H1 (cell line): ENCODE data around the gene PLBD2. TPM values are rescaled to one million over a fixed set of nuclear protein-coding genes. Genes with fewer than 3 reads are reported as not detected.

Experiments used
- CTCF ChIA-PET: fragments of 300-600 bp; sonication (Branson Sonifier 250); formaldehyde crosslinking; loops from one replicate; lab custom pipeline; 2021; ENCODE audit not compliant: partially characterized antibody; lab: Charles Lee
- POLR2A ChIA-PET: fragments of 300-600 bp; sonication (Branson Sonifier 250); formaldehyde crosslinking; loops from one replicate; lab custom pipeline; 2021; ENCODE audit warnings: inconsistent platforms; ENCODE audit not compliant: partially characterized antibody; lab: Charles Lee
- DNase-seq, 2 experiments: peaks; one replicate each; pipeline versions ENCODE4 v3.0.0 to v3.0.0-alpha.2; 2010 to 2022; ENCODE audit warnings: low spot score in 2 of 2, low read depth in 1 of 2, mixed read lengths in 1 of 2
- FAIRE-seq: peaks from 2 replicates; lab custom pipeline; 2011; peaks lifted over from hg19 to GRCh38; lab: Jason Lieb, UNC
- H2AFZ ChIP-seq: 2 replicates; pipeline ENCODE4 v1.8.1; 2012; ENCODE audit warnings: low read length, inconsistent platforms
- H2AK5ac ChIP-seq: 2 replicates; pipeline ENCODE4 v1.6.1; 2013; ENCODE audit warnings: low read depth, low read length
- H2BK120ac ChIP-seq: replicated peaks from 2 replicates; pipeline ENCODE3; 2013; ENCODE audit warnings: low read depth, low read length, inconsistent platforms
- H2BK12ac ChIP-seq: 2 replicates; pipeline ENCODE4 v1.6.1; 2013; ENCODE audit warnings: low read depth, low read length
- H2BK15ac ChIP-seq: 2 replicates; pipeline ENCODE4 v1.6.1; 2013; ENCODE audit warnings: low read length
- H2BK20ac ChIP-seq: 2 replicates; pipeline ENCODE4 v1.6.1; 2013; ENCODE audit warnings: low read length
- H2BK5ac ChIP-seq: 2 replicates; pipeline ENCODE4 v1.6.1; 2013; ENCODE audit warnings: low read depth, low read length
- H3K14ac ChIP-seq: 2 replicates; pipeline ENCODE4 v1.6.1; 2013; ENCODE audit warnings: inconsistent platforms; ENCODE audit not compliant: insufficient read length
- H3K18ac ChIP-seq: 2 replicates; pipeline ENCODE4 v1.6.1; 2013; ENCODE audit warnings: low read length; ENCODE audit errors: extremely low read depth
- H3K23ac ChIP-seq: 2 replicates; pipeline ENCODE4 v1.6.1; 2013; ENCODE audit warnings: inconsistent platforms; ENCODE audit not compliant: insufficient read length
- H3K23me2 ChIP-seq: 2 replicates; pipeline ENCODE4 v1.6.1; 2013; ENCODE audit warnings: low read depth, low read length
- H3K27ac ChIP-seq: 2 replicates; pipeline ENCODE4 v1.6.1; 2011; ENCODE audit warnings: low read depth, low read length, inconsistent platforms
- H3K27me3 ChIP-seq, 4 experiments: replicated peaks in 1 of 4; 1 replicate in 1 of 4; 2 replicates in 3 of 4; pipeline versions ENCODE4 v1.6.1 to v1.8.1; 2011 to 2013; ENCODE audit warnings: low read length in 3 of 4, mild to moderate bottlenecking in 3 of 4, inconsistent platforms in 2 of 4, mixed read lengths in 2 of 4, moderate library complexity in 1 of 4; ENCODE audit not compliant: control insufficient read depth in 3 of 4, insufficient read depth in 3 of 4; ENCODE audit errors: extremely low read depth in 1 of 4
- H3K36me3 ChIP-seq, 4 experiments: 2 replicates each; pipeline versions ENCODE4 v1.6.1 to v1.8.1; 2011 to 2013; ENCODE audit warnings: mild to moderate bottlenecking in 4 of 4, low read length in 3 of 4, moderate library complexity in 2 of 4, control low read depth in 1 of 4, inconsistent platforms in 1 of 4; ENCODE audit not compliant: insufficient read depth in 4 of 4, control insufficient read depth in 2 of 4
- H3K4ac ChIP-seq: replicated peaks from 2 replicates; pipeline ENCODE3; 2013; ENCODE audit warnings: low read length, low read depth, mixed read lengths, inconsistent platforms; ENCODE audit not compliant: insufficient read length
- H3K4me1 ChIP-seq, 4 experiments: replicated peaks in 1 of 4; 1 replicate in 1 of 4; 2 replicates in 3 of 4; pipeline versions ENCODE4 v1.6.1 to v1.8.1; 2011 to 2013; ENCODE audit warnings: low read length in 3 of 4, inconsistent platforms in 2 of 4, mixed read lengths in 1 of 4; ENCODE audit not compliant: insufficient read depth in 4 of 4, control insufficient read depth in 3 of 4
- H3K4me2 ChIP-seq, 2 experiments: 2 replicates each; pipeline versions ENCODE4 v1.6.1 to v1.8.1; 2011 to 2013; ENCODE audit warnings: low read depth in 2 of 2, low read length in 2 of 2, control low read depth in 1 of 2, inconsistent platforms in 1 of 2, mild to moderate bottlenecking in 1 of 2; ENCODE audit not compliant: insufficient read depth in 1 of 2
- H3K4me3 ChIP-seq, 4 experiments: fragments of 200-600, 300-600 bp in 1 of 4; sonication (generic), shearing (Covaris generic), sonication (Bioruptor Twin) in 1 of 4; 2 replicates each; pipeline versions ENCODE4 v1.5.1 to v1.8.1; 2011 to 2016; ENCODE audit warnings: low read length in 4 of 4, low read depth in 3 of 4, control low read depth in 2 of 4, inconsistent platforms in 2 of 4, mild to moderate bottlenecking in 2 of 4, mixed read lengths in 1 of 4, moderate library complexity in 1 of 4; ENCODE audit not compliant: insufficient read depth in 2 of 4; ENCODE audit errors: extremely low read depth in 1 of 4
- H3K56ac ChIP-seq: replicated peaks from 2 replicates; pipeline ENCODE3; 2013; ENCODE audit warnings: low read depth, mild to moderate bottlenecking, mixed read lengths, low read length, inconsistent platforms; ENCODE audit not compliant: insufficient read length
- H3K79me1 ChIP-seq: 2 replicates; pipeline ENCODE4 v1.6.1; 2013; ENCODE audit warnings: low read depth, low read length, control low read depth
- H3K79me2 ChIP-seq, 2 experiments: 2 replicates each; pipeline versions ENCODE4 v1.6.1 to v1.8.1; 2012 to 2013; ENCODE audit warnings: low read length in 2 of 2, mild to moderate bottlenecking in 2 of 2, inconsistent platforms in 1 of 2; ENCODE audit not compliant: insufficient read depth in 2 of 2, control insufficient read depth in 1 of 2
- H3K9ac ChIP-seq, 4 experiments: replicated peaks in 1 of 4; 1 replicate in 1 of 4; 2 replicates in 3 of 4; pipeline versions ENCODE4 v1.6.1 to v1.8.1; 2011 to 2013; ENCODE audit warnings: low read depth in 3 of 4, low read length in 3 of 4, control low read depth in 2 of 4, mild to moderate bottlenecking in 2 of 4, moderate library complexity in 2 of 4, inconsistent platforms in 1 of 4; ENCODE audit errors: extremely low read depth in 1 of 4
- H3K9me3 ChIP-seq, 2 experiments: 2 replicates each; pipeline versions ENCODE4 v1.6.1 to v1.8.1; 2012 to 2013; ENCODE audit warnings: mild to moderate bottlenecking in 2 of 2, moderate library complexity in 2 of 2, control low read depth in 1 of 2, inconsistent platforms in 1 of 2, low read depth in 1 of 2, low read length in 1 of 2, mixed read lengths in 1 of 2; ENCODE audit not compliant: insufficient read depth in 2 of 2
- H4K20me1 ChIP-seq, 2 experiments: replicated peaks in 1 of 2; 2 replicates each; pipeline versions ENCODE3 to v1.8.1; 2011 to 2013; ENCODE audit warnings: inconsistent platforms in 2 of 2, low read length in 2 of 2, mild to moderate bottlenecking in 1 of 2; ENCODE audit not compliant: insufficient read depth in 2 of 2, control insufficient read depth in 1 of 2
- H4K5ac ChIP-seq: 2 replicates; pipeline ENCODE4 v1.6.1; 2013; ENCODE audit warnings: low read length, low read depth, mixed read lengths, inconsistent platforms; ENCODE audit not compliant: insufficient read length
- H4K8ac ChIP-seq: 2 replicates; pipeline ENCODE4 v1.8.0; 2013; ENCODE audit warnings: mild to moderate bottlenecking, moderate library complexity, low read length, inconsistent platforms; ENCODE audit not compliant: insufficient read depth; ENCODE audit errors: extremely low read depth
- H4K91ac ChIP-seq: replicated peaks from 2 replicates; pipeline ENCODE3; 2013; ENCODE audit warnings: low read length, mixed read lengths, inconsistent platforms; ENCODE audit not compliant: insufficient read length
- EZH2 ChIP-seq: fragments of 200-600 bp; sonication (generic); IDR thresholded peaks from 2 replicates; pipeline ENCODE4 v1.7.1; 2012; ENCODE audit warnings: low read depth, mild to moderate bottlenecking, moderate library complexity, low read length, inconsistent platforms; ENCODE audit not compliant: severe bottlenecking
- GABPA ChIP-seq: IDR thresholded peaks from 2 replicates; pipeline ENCODE4 v1.6.1; 2011; ENCODE audit warnings: mild to moderate bottlenecking, low read length, moderate library complexity, borderline replicate concordance; ENCODE audit not compliant: insufficient read depth
- HDAC2 ChIP-seq, 2 experiments: fragments of 300-600 bp in 1 of 2; sonication (generic) in 1 of 2; IDR thresholded peaks; 2 replicates each; pipeline ENCODE4 v1.6.1; 2011 to 2012; ENCODE audit warnings: low read depth in 2 of 2, low read length in 2 of 2, mild to moderate bottlenecking in 2 of 2, moderate library complexity in 2 of 2, borderline replicate concordance in 1 of 2, inconsistent platforms in 1 of 2
- JUN ChIP-seq: IDR thresholded peaks from 2 replicates; pipeline ENCODE4 v1.6.1; 2011; ENCODE audit warnings: low read depth, mild to moderate bottlenecking, improper control_type of control experiment, low read length
- JUND ChIP-seq: IDR thresholded peaks from 2 replicates; pipeline ENCODE4 v1.6.1; 2011; ENCODE audit warnings: mild to moderate bottlenecking, improper control_type of control experiment, low read length
- KDM5A ChIP-seq: fragments of 200-600 bp; IDR thresholded peaks from 2 replicates; pipeline ENCODE4 v1.7.1; 2012; ENCODE audit warnings: mild to moderate bottlenecking, low read length, inconsistent platforms, mixed read lengths
- POU5F1 ChIP-seq: IDR thresholded peaks from 2 replicates; pipeline ENCODE4 v1.6.1; 2011; ENCODE audit warnings: low read depth, mild to moderate bottlenecking, low read length, moderate library complexity
- SIRT6 ChIP-seq: IDR thresholded peaks from one replicate; pipeline ENCODE4 v1.7.1; 2012; ENCODE audit warnings: low read length, inconsistent platforms
- SUZ12 ChIP-seq: fragments of 200-600 bp; sonication (generic); IDR thresholded peaks from 2 replicates; pipeline ENCODE4 v1.6.1; 2012; ENCODE audit warnings: mild to moderate bottlenecking, inconsistent platforms, low read length, moderate library complexity, mixed read lengths
- TAF7 ChIP-seq: optimal IDR thresholded peaks from 2 replicates; pipeline ENCODE3; 2011; ENCODE audit warnings: low read depth, mild to moderate bottlenecking, inconsistent platforms, low read length, moderate library complexity, borderline replicate concordance
- TBP ChIP-seq: IDR thresholded peaks from 2 replicates; pipeline ENCODE4 v1.6.1; 2011; ENCODE audit warnings: low read depth, low read length, improper control_type of control experiment
- whole genome bisulfite sequencing, 2 experiments: shearing (Covaris generic) in 1 of 2; methylation state at CpG; one replicate each; pipeline versions ENCODE4 v1.1.6 to v1.1.7; 2013 to 2015; ENCODE audit warnings: low lambda C conversion rate in 2 of 2, mixed read lengths in 2 of 2, inconsistent platforms in 1 of 2, low coverage in 1 of 2, missing lambda C conversion rate in 1 of 2; ENCODE audit not compliant: insufficient replicate concordance in 2 of 2, insufficient coverage in 1 of 2, insufficient read length in 1 of 2; ENCODE audit errors: extremely low coverage in 1 of 2, missing lambda C conversion rate in 1 of 2; 5-methylcytosine and 5-hydroxymethylcytosine counted together
- polyA plus RNA-seq, 7 experiments: library from polyadenylated mRNA; depleted of rRNA in 3 of 7; stranded (reverse) in 5 of 7; unstranded in 2 of 7; fragments of >200 nt in 5 of 7; fragments of 200-250 nt in 2 of 7; gene quantifications; 1 replicate in 5 of 7; 2 replicates in 1 of 7; 4 replicates in 1 of 7; pipeline versions ENCODE4 v1.2.1 to v1.2.3, GENCODE V29; 2011 to 2013; ENCODE audit warnings: missing spikeins in 2 of 7, mixed read lengths in 2 of 7
- total RNA-seq: library from RNA; stranded (reverse); fragmentation: NEBNext Ultra II Directional; extraction: Animal tissue kit (Norgen Biotek cat#: 25700); gene quantifications from 2 replicates; pipeline ENCODE4 v1.2.1, GENCODE V29; 2021

PLBD2 gene
- total and polyA plus RNA-seq, 2 of the 8 experiments (the other 6 are each of a cell fraction or from before 2014, with no cell fraction given): 16.8 to 33.5 TPM

DNA sequence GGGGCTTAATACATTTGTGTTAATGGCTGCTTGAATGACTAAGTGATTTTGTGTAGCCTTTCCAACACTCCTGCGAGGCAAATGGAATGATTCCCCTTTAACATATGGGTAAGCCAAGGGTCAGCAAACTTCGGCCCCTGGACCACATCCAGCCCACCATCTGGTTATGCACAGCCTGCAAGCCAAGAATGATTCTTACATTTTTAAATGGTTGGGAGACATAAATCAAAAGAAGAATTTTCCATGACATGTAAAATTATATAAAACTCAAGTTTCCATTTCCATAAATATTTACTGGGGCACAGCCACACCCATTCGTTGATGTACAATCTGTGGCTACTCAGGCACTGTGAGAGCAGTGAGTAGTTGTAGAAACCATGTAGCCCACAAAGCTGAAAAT is 32.5 kb upstream of the PLBD2 start:
- POLR2A ChIA-PET: interaction anchor here (1.2 kb wide), 2 partner anchors 45 to 126 kb away, joined by 3 read pairs; no protein-coding TSS in a partner anchor
- WGBS, 2 experiments: 84% methylated on average over 3 of the region's 3 CpGs; no CpG with 5 or more reads in 1 of the 2 experiments
- no peak overlapping the region for H3K27ac ChIP-seq
- H2AK5ac ChIP-seq: no peak overlapping the region
- no peak overlapping the region for H3K4me2 ChIP-seq
- H3K27me3 ChIP-seq: no peaks in the 10 kb centered on the region
- H3K36me3 ChIP-seq: no peaks in the 10 kb centered on the region
- H3K23ac ChIP-seq: no peak overlapping the region
- H2BK15ac ChIP-seq: no peak overlapping the region
- no peak overlapping the region for H3K56ac ChIP-seq
- DNase-seq (no peak), FAIRE-seq (no peak)
- H2BK20ac ChIP-seq: no peak overlapping the region
- H3K79me1 ChIP-seq: no peaks in the 10 kb centered on the region
- no peak overlapping the region for H3K18ac ChIP-seq
- no peak overlapping the region for H4K8ac ChIP-seq
- H3K4me3 ChIP-seq: no peak overlapping the region
- H3K79me2 ChIP-seq: no peaks in the 10 kb centered on the region
- no peaks in the 10 kb centered on the region for H3K9me3 ChIP-seq
- H3K9ac ChIP-seq: no peak overlapping the region
- no peaks in the 10 kb centered on the region for H3K23me2 ChIP-seq
- H4K20me1 ChIP-seq: no peaks in the 10 kb centered on the region
- H2AFZ ChIP-seq: no peak overlapping the region
- 0 out of 7 replicates have a peak, but pooled peaks cover 0 to 2% (median 0%) of the 10 kb centered on the region in 4 experiments for H3K4me1 ChIP-seq
- no peak overlapping the region for H2BK120ac ChIP-seq
- no peak overlapping the region for H3K4ac ChIP-seq
- no peak for TF ChIP-seq KDM5A
- no peak for TF ChIP-seq GABPA
- no peak for TF ChIP-seq TBP
- no peak for TF ChIP-seq SUZ12
- no peak for TF ChIP-seq POU5F1
- TF ChIP-seq EZH2: no peak
- TF ChIP-seq HDAC2 (IDR thresholded peaks at IDR 0.05; ENCODE audit: borderline replicate concordance in 1 of 2, low read depth in 2 of 2, low read length in 2 of 2): no peak
- no peak for TF ChIP-seq JUND
- no peak for TF ChIP-seq TAF7
- no peak for TF ChIP-seq SIRT6
- TF ChIP-seq JUN: no peak
- CTCF ChIA-PET: interaction anchor here (0.6 to 1.9 kb wide), 4 partner anchors 9 to 144 kb away, joined by 4 to 6 read pairs (median 4); partner anchors contain the start of gene SLC8B1
- no peak overlapping the region for H3K14ac ChIP-seq
- H4K5ac ChIP-seq: no peak overlapping the region
- no peak overlapping the region for H4K91ac ChIP-seq
- H2BK12ac ChIP-seq: no peak overlapping the region
- no peak overlapping the region for H2BK5ac ChIP-seq
